Retinal pigment epithelial cell (primary cell): ENCODE data around the gene SH3RF2.

Experiments
- DNase-seq: peaks from one replicate; pipeline ENCODE4 v3.0.0-alpha.2; 2010; ENCODE audit warnings: low read depth
- H3K4me3 ChIP-seq: 2 replicates; pipeline ENCODE4 v1.5.1; 2011; ENCODE audit warnings: mild to moderate bottlenecking, low read length, control low read depth, moderate library complexity
- TF ChIP-seq, protein P1 (sequence below): conservative IDR thresholded peaks from 2 replicates; pipeline ENCODE4 v1.5.1; 2011; ENCODE audit warnings: low read depth, low read length, control low read depth, inconsistent platforms

The SH3RF2 gene

DNA sequence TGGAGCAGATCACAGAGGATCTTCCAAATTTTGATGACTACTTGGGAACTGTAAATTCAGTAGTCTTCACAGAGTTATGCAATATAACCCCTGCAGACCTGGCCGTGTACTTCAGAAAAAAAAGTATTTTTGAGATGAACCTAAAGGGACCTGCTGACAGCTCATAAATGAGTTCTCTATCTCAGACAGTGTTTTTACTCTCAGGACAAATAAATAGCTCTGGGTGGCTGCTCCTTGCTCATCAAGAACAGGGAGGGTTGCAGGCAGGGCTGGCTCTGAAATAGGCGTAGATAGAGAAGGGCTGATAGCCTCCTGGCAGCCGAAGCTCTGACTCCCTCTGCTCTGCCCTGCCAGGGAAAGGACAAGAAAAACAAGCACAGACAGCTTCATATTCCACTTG, 104.1 kb downstream of the SH3RF2 start:
- TF ChIP-seq, protein P1, sequence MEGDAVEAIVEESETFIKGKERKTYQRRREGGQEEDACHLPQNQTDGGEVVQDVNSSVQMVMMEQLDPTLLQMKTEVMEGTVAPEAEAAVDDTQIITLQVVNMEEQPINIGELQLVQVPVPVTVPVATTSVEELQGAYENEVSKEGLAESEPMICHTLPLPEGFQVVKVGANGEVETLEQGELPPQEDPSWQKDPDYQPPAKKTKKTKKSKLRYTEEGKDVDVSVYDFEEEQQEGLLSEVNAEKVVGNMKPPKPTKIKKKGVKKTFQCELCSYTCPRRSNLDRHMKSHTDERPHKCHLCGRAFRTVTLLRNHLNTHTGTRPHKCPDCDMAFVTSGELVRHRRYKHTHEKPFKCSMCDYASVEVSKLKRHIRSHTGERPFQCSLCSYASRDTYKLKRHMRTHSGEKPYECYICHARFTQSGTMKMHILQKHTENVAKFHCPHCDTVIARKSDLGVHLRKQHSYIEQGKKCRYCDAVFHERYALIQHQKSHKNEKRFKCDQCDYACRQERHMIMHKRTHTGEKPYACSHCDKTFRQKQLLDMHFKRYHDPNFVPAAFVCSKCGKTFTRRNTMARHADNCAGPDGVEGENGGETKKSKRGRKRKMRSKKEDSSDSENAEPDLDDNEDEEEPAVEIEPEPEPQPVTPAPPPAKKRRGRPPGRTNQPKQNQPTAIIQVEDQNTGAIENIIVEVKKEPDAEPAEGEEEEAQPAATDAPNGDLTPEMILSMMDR, result no peak
- no peak for DNase-seq
- no peak overlapping the region for H3K4me3 ChIP-seq

DNA sequence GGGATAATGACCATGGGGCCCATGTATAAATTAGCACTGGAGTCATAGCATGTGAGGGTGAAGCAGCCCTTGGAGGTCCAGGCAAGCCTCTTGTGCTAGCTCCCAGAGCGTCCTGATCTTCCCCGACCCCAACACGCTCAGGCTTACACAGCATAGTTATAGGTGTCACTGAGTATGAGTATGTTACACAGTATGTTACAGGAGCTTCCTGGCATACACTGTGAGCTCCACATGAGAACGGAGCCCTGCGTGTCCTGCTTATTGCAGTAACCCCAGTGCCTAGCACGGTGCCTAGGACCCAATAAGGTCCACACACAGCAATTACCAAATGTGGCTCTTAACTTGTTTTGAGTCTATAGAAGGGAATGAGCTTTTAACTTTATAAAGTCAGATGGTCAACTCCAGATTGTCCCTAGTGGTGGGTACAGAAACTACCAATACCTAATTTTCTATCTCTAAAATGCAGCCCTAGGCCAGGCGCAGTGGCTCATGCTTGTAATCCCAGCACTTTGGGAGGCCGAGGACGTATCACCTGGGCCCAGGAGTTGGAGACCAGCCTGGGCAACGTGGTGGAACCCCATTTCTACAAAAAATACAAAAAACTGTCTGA, 104.9 kb downstream of the SH3RF2 start:
- H3K4me3 ChIP-seq, result no peak overlapping the region
- no peak for DNase-seq
- TF ChIP-seq, protein P1, result peak; percentile 54

DNA sequence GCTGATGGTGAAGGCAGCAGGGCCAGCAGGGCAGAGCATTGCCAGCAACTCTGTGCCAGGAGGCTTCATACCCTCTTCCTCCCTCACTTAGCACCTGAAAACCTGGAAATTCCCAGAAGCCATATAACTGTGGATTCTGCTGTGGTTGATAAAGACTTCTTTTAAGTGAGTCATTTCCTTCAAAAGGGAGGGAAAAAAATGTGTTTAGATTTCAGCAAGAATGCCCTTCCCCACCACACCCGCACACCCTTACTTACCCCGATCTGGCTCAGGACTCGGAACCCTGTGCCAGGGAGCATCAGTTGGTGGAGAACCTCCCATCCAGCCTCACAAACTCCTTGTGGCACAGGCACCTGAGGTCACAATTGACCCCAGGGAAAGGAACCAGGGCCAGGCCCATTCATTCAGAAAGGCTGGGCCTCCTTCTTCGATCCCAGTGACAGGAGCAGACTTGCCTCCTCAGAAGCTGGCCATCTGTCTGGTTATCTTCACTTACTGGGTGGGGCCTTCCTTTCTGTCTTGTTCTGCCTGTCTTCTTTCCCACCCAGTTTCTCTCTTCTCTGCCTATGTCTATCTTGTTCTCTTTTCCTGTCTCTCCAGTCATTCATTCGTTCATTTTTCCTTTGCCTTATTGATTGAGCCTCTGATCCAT, 106.4 kb downstream of the SH3RF2 start:
- no peak overlapping the region for H3K4me3 ChIP-seq
- DNase-seq, result no peak

DNA sequence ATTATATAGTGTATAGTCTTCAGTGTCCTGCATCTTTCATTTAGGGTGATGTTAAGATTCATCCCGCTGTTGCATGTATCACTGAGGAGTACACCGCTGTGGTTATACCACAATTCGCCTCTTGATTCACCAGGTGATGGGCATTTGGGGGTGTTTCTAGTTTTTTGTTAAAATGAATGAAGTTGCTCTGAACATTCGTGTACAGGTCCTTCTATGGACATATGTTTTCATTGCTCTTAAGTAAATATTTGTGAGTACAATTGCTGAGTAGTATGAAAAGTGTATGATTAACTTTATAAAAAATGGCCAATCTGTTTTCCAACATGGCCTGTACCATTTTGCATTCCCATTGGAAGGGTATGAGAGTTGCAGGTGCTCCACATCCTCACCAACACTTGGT, 107.3 kb downstream of the SH3RF2 start:
- no peak overlapping the region for H3K4me3 ChIP-seq
- TF ChIP-seq, protein P1, result no peak
- no peak for DNase-seq

More for the DNA sequence above, 106.4 kb downstream of the SH3RF2 start:
- TF ChIP-seq, protein P1, result no peak

DNA sequence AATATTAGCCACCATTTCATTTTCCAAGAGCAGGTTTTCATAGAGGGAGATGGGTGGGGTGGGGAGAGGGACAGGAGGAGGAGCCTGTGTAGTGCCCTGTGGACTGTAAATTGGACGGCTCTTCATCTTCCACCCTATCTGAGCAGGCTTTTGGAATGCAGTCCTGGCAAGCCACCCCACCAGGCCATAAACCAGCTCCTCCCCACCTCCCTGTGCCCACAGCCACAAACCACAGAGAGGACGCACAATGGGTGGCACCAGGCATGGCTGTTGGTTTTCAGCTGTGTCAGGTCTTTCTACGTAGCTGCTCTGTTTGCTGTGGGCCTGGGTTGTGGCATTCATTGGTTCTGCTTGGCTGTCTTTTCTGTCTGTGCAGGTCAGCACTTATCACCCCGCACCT, 111.0 kb downstream of the SH3RF2 start:
- no peak for DNase-seq
- TF ChIP-seq, protein P1, result no peak
- H3K4me3 ChIP-seq, result no peak overlapping the region

DNA sequence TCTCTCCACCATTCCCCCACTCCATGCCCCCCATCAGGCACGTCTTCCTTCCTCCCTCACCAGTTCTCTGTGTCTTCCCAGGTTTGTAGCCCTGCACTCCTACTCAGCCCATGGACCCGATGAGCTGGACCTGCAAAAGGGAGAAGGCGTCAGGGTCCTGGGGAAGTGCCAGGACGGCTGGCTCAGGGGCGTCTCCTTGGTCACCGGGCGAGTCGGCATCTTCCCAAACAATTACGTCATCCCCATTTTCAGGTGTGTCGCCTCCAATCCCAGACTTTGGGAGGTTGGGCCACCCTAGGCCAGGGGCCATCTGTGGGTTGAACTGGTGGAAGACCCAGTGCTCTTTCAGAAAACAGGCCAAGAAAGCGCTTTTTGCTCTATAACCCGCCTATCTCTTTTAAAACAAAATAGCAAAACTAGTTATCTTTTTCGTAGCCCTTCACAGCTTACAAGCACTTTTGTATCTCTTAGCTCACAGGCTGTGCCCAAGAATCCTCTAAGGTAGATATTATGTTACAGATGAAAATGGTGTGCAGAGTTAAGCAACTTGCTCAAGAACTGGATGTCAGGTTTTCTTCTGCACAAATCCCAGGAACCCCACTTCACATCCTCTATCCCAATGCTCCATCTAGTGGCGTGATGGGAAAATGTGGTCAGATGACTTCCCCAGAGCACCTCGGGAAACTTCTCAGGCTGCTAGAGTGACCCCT, 112.8 kb downstream of the SH3RF2 start:
- peak; percentile 31 for DNase-seq
- TF ChIP-seq, protein P1, result peak; percentile 81
- H3K4me3 ChIP-seq, result no peak overlapping the region

DNA sequence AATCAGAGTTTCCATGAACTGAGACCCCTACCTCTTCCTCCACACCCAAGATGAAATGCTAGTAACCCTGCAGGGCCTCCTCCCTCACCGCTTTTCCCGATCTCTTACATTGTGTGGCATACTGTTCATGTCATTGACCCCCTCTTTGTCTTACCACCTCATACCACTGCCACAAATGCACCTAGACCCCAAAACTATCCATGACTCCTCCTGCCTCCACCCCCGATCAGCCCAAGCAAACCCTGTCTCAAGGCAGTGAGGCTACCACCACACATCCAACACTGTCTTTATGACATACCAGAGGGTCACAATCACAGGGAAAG, 113.3 kb downstream of the SH3RF2 start:
- no peak overlapping the region for H3K4me3 ChIP-seq
- no peak for DNase-seq
- TF ChIP-seq, protein P1, result no peak
